ENCODE data around the gene ABCC4.
A peak's percentile ranks its signal among the peaks of the same experiment; 100 is the strongest.
"Not testable (repeated sequence)": the region's sequence is repeated elsewhere in the genome, so short reads cannot be mapped to it uniquely, and the experiment has no call there.

ABCC4 gene

DNA sequence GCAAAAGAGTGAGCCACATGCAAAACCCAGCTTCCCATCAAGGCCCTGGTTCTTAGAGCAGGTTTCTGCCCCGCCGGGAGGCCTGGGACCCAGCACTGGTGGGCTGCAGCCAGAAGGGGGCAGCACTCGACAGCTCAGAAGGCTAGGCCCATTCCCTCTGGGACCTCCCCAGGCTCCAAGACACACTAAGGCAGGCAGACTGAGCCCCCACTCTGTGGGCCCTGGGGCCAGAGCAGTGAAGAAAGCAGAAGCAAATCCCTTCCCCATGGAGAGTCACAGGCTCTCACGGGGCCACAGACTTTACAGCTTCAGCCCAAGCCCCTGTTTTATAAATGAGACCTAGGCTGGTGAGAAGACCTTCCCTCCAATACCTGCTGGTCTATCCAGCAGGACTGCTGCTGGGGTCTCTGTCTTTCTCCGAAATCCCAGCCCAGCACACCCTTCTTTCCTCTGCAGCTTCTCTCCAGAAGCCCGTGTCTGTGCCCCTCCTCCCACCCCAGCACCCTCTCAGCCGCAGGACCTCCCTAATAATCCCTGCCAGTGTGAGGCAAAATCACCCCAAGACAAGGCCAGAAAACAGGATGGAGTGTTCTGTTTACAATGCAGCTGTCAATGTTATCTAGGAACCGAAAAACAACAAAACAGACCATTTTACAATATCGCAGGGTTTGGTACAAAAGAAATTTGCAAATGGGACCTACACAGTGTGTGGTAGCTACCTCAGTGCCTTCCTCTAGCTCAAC, 109.3 kb downstream of the ABCC4 start:
- peak; percentile 81 for DNase-seq

DNA sequence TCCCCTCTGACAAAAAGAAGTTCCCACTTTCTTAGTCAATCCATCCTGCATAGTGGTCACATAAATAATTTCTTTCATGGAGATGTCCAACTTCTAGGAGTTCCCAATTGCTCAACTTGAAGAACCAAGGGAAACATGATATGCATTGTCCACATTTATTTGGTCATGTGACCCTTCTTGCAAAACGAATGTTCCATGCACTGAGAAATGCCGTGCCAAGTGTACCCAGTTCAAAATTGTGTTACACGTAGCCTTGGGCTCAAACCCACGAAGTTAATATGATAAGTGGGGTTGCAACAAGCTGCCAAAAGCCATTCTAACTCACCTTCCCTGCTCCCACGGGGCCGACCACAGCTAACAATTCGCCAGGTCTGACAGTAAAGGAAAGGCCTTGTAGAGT, 113.1 kb downstream of the ABCC4 start:
- no peak for DNase-seq

DNA sequence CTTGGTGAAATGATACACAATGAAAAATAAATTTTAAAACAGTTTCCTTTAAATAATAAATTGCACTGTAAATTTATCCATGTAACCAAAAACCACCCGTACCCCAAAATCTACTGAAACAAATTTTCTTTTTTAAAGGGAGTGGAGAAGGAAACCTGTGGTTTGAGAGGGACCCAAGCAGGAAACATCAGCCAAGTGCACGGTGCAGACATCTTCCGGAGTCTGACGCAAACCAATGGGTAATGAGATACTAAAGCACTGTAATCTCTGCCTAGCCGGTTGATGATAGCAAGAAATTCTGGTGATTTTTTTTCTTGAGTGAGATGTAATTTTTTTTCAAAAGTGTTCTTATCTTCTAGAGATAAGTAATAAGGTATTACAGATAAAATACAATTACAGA, 115.4 kb downstream of the ABCC4 start:
- DNase-seq = no peak

DNA sequence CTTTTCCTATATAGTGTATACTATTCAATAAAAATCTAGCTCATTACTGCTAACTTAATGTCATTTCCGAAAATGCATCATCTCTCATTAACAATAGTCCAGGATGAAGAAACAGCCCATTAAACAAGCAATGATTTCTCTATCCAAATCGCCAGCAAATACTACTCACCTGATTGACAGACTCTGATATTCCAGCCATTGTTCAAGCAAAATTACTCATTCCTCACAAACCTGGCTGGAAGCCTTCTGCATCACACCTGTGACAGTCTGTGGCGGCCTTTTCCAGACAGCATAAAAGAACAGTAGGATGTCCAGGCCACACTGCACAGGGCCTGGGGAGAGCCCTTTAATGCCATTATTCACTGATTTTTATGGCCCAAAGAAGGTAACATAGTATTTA, 115.9 kb downstream of the ABCC4 start:
- DNase-seq = no peak

DNA sequence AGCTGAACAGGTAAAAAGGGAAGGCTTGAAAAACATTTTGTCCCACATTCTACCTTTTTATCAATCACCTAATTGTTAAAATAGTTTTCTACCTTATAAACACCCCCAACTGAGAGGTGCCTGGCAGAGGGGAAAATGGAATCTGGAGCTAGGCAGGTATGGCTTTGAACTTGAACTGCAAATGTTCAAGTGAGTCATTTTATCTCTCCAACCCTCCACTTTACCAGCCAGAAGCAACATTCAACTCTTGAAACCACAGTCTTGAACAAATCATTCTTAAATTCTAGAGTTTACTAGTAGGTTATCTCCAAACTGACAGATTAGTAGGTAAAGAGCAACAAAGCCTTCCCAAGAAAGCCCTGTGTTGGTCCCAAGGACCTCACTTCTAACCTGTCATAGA, 116.9 kb downstream of the ABCC4 start:
- DNase-seq = no peak

DNA sequence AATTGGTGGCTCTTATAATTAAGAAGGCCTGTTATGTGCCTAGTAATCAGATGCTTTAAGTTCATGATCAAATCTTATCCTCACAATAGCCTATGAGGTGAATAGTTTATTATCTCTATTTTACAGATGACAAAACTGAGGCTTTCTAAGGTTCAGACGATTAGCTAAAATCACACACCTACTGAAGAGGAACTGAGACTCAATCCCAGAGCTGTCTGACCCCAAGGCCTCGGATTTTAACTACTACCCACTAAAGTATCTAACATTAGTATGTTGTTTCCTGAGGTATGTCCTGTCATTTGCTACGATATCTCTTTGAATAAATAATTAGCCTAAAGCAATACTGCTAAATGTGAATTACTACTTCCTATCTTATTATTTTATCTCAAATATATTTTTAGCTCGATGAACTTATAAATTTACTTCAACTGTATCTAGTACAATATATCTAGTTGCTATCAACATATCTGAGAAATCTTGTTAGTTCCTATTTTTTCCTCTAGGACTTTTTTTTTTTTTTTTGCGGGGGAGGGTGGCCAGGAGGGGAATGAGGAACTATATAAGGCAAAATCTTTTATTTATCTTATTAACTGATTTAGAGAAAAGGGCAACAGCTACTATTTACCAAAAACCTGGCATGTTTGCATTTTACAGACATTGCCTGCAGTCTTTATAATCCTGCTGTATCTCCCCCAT, 118.5 kb downstream of the ABCC4 start:
- no peak for DNase-seq

DNA sequence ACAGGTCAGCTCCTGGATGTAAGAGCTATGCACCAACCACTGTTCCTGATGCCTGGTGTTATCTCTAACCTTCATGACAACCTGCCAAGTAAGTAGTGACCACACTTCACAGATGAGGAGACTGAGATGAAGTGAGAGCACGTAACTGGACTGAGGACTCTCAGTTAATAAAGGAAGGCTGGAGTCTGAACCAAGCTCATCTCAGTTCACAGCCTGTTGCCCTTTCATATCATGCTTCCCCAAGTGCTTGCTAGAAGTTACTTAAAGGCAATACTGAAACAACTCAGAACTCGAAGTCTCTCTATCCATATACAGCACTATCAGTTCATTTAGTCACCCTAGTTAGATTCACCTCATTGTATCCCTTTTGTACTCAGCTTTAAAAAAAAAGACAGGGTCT, 119.7 kb downstream of the ABCC4 start:
- no peak for DNase-seq

DNA sequence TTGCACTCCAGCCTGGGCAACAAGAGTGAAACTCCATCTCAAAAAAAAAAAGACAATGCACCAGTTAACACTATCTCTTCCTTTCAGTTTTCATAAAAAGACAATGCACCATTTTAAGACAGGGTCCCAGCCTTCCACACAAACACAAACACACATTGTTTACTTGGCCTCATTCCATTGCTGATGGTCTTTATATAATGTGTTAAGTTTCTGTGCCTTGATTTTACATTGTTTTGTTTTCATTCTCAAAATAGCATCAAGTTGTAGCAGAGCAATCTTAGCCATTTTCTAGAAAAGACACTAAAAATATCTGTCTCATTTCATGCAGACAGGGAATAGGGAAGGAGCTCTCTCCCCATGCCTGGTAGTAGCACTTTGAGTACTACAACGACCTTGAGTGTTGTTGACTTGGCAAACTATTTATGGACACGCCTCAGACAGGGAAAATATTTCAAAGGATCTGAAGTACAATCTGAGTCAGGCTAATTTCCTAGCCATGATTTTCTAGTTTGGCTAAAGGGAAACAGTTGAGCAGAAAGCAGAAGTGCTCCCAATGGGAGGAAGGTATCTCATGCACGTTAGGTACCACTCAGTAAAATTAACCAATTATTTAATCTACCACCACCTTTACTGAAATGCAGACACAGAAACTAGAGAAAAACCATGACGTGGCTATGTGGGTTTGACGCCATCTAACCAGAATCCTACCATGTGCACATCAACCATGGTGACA, 120.6 kb downstream of the ABCC4 start:
- no peak for DNase-seq

DNA sequence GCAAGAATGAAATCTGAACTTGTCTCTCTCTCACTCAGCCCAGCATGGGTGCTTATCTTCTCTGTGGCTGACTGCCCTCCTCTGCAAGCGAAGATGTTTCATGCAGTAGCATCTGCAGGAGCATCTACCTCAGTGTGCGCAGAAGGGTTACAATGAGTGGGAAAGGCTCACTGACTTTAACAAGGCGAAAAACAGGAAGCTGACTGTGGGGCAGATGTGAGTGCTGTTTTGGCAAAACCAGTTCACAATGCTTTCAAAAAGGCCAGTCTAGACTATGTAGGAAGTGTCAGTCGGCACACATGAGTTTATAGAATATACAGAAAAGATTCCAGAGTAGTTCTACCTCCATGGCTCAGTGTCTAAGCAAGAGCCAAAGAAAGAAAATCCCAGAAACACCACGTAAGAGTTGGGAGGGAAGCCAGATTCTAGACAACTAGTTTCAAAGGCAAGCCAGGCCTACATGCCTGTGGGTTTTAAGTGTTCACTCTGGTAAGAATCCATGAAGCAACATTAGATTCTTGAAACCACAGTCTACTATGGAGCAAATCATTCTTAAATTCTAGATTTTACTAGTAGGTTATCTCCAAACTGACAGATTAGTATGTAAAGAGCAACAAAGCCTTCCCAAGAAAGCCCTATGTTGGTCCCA, 124.5 kb downstream of the ABCC4 start:
- DNase-seq = no peak

DNA sequence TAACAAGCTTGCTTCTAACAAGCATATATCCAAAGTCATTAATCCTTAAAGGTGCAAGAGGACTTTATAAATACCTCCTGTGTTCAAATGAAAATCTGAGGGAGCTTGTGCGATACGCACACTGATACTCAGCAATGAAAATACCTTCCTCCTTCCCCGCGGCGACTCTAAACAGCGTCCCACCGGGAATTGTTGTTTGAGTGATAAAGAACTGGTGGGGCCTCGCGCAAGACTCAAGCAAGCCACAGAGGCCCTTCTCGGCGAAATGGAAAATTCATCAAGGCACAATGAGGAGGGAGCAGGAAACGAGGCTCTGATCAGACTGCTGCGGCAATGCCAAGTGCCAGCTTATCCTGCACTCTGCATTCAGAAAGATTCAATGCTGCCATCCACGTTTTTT, 126.7 kb downstream of the ABCC4 start:
- DNase-seq = no peak

DNA sequence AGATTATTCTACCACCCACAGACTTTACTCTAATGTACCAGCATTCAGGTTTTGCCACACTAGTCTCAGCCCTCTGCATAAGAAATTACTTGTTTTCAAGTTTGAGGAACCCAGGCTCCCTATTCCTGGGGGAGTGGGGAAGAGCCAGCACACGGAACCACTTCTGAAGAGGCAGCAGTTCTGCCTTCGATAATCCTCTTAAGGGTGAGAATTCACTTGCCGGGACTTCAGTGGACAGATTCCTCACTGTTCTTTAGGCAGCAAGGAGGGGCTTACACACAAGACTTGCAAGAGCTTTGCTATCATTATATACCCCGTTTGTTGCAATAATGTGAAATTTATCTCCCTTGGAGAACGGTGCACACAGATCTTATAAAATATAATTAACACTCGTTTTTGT, 133.1 kb downstream of the ABCC4 start:
- DNase-seq = no peak

DNA sequence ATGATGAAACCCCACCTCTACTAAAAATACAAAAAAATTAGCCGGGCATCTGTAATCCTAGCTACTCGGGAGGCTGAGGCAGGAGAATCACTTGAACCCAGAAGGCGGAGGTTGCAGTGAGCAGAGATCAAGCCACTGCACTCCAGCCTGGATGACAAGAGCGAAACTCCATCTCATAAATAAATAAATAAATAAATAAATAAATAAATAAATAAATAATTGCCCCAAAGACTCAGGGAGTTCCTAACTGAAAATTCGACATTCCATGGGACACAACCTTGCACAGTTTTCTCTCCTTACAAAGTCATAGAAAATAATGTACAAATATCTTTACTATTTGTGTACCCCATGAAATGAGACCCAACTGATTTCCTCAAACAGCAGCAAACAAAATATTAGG, 134.2 kb downstream of the ABCC4 start:
- DNase-seq = not testable (repeated sequence)

DNA sequence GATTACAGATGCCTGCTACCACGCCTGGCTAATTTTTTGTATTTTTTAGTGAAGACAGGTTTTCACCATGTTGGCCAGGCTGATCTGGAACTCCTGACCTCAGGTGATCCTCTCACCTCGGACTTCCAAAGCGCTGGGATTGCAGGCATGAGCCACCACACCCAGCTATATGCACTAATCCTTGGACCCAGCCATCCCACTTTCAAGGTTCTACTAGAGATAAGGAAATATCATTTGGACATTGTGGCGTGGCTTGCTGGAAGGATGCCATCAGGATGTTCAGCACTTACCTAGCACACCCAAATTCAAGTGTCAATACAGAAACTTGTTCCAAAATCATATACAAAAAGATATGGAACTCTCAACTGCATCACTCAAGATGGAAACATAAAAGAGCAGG, 136.4 kb downstream of the ABCC4 start:
- DNase-seq = no peak

DNA sequence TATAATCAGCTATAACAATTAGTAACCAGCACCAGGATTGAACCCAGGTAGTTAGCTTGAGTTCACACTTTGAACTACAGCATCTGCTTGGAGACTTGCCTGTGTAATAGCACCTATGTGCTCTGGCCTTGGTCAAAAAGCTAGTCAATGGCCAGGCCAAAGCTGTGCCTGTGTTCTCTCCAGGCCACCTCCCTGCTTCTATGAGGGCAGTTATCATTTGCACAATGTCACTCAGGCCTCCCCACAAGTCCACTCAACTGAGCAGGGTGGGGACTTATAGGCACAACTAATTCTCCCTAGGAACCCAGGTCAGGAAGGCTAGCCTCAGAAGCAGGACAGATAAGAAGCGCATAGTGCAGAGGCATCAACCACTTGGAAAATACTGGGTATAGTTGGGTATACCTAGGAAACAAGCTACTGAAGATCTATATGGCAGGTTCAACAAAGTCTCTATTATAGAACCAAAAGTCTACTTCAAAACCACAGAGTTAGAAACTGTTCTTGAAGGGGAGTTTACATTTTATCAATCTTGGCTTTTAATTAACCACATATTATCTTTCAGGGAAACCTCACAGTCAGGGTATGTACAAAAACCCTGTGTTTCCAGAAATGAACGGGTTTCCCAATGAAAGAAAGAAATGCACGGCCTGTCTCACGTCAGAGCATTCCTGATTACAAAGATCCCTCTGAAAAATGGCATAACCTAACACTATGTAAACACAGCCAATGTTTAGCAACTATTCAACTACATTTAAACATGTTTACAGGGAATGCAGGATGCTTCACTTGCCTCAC, 140.9 kb downstream of the ABCC4 start:
- no peak for DNase-seq

DNA sequence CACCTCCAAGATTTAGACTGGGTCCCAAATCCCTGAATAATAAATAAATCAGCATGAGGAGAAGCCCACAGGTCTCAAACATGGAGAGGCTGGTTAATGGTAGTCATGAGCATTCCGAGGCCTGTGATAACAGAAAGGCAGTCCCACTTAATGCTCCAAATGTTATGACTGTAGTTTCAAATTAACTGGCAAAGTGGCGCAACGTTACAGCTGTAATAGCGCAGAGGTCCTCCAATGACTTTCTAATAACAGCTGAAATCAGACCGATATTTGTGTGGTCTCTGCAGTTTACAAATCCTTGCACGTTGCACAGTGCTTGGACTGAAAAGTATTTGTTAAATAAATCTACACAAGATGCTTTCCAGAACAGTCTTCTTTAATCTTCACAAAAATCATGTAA, 141.8 kb downstream of the ABCC4 start:
- DNase-seq = no peak

DNA sequence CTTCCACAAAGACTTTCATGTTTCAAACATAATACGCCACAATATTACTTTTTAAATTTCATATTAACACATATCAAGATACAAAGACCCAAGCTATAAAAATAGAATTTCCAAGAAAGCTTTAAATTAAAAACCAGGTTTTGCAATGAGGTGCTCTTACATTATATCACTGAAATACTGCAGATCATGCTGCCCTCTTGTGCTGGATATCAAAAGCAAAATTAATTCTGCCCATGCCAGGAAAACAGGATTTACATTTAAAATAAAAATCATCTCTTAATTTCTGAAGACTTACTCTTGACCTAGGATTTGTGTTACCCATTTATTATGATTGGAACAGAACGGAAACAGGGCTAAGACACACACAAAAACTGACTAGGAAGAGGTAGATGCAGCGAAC, 145.0 kb downstream of the ABCC4 start:
- peak; percentile 4 for DNase-seq

DNA sequence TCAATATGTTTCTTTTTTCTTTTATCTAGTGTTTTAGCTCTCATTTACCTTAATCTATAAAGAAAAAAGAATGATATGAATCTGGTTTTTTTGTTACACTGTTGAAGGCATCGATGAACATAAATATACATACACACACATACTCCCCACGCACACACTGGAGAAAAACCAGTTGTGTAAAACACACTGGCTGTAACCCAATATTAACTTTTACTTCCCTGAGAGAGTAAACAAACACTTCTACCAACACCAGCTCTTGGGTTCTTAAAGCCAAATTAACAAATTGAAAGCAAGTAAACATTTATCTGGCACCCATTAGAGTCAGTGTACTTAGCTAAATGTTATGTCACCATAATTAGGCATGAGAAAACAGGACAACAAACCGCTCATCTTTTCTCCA, 145.7 kb downstream of the ABCC4 start:
- DNase-seq = no peak

DNA sequence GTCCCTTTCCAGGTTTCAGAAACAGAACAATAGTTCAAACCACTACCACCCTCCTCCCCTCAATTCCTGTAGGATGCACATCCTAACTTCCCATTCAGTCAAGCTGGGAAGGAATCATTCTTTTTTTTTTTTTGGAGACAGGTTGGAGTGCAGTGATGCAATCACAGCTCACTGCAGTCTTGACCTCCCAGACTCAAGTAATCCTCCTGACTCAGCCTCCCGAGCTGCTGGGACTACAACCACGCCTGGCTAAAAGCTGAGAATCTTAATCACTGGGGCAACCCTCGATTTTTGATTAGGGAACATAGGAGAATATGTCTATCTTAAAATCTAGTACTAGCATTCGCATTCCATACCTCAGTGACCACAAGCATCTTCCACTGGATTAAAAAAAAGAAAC, 146.2 kb downstream of the ABCC4 start:
- no peak for DNase-seq

DNA sequence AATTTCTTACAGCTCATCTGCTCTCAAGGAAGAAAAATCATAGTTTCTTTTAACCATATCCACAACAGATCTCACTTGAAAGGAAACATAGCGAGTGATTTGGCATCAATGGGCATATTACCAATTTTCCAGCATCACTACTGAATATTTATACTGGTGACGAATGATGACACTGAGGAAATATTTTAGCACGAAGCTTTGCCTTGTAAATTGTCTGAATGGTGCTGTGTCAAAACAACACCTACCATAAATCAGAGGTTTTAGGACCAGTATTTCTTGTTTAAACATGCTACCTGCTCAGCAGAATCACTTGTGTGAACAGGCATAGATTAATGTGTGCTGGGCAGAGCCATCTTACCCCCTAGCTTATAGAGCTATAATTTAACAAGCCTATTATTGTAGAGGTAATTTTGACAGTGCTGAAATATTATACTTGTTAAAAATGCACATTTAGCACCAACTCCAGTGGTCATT, 146.8 kb downstream of the ABCC4 start:
- DNase-seq = no peak

DNA sequence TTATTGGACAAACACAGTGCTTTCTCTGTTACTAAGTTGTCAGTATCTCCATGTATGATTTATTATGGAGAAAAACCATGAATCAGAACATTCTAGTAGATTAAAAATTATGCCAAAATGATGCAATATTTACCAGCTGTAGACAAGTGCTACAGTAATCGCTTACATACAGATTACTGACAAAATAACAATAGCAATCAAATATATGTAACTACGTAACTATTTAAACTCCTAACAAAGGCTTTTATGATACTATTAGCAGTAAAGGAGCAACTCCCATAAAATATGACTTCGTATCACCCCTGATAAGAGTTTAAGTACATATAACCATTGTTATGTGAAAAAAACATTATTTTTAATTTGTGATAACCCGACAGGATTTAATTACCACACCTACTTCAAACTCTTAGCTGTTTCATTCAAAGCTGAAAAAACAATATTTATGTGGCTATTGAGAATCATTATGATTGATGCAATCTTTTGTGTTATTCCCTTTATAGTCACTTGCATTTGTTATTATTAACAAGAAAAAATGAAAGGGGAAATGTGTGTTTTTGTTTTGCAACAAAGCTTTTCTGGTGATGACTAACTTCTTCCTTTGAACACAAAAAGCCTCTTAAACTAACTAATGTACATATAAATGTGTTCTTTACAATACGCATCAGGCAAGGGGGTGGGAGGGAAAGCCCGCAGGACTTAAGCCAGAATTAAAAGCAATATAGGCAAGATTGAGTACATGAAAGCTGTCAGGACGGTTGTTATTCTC, 147.4 kb downstream of the ABCC4 start:
- DNase-seq = no peak

DNA sequence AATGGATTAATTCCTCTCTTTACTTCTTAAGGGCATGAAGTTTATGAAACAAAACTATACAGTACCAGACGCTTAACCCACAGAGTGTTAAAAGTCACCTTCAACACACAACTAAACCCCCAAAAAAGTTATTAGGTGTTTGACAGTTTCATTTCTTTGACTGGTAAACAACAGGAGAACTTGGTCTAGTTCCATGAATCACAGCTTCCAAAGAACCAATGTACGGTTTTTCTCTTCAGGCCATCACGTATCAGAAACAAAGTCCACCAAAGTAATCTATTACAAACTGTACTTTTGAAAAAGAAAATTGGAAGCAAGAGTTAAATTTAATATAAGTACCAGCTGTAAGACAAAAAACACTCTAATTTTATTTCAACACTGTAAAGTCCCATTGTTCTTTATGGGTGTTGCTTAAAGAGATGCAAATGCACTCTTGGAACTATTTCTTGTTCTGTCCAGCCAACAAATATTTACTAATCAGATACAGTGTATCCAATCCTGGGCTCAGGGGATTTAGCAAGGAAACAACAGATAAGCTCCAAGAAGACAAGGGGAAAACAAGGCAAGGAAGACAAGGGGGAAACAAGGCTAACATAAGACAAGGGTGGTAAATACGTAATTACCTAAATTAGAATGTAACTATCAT, 149.2 kb downstream of the ABCC4 start:
- no peak for DNase-seq
